ENCODE data around the gene MYL2. TPM values are rescaled to one million over a fixed set of nuclear protein-coding genes. Genes with fewer than 3 reads are reported as not detected.

The MYL2 gene
- total and polyA plus RNA-seq, 4 donors, result 0.22 TPM; not detected in 3

- WGBS, result 81% methylated on average over 7 of the region's 7 CpGs
- H3K4me1 ChIP-seq (ENCODE audit: control insufficient read depth in 4 of 4, insufficient read depth in 4 of 4, low read length in 3 of 4), result no peaks in the 10 kb centered on the region
Observed at GRCh38 chr12:110861729-110862128, 58.6 kb downstream of the MYL2 start.

More at GRCh38 chr12:110861729-110862128, 58.6 kb downstream of the MYL2 start:
- H3K9ac ChIP-seq (ENCODE audit: low read depth in 1 of 2, low read length in 2 of 2), result no peak overlapping the region
- H3K36me3 ChIP-seq (ENCODE audit: control insufficient read depth in 4 of 4, insufficient read depth in 3 of 4, low read depth in 1 of 4, low read length in 3 of 4), result no peaks in the 10 kb centered on the region
- no peak overlapping the region for H3K4me3 ChIP-seq (ENCODE audit: low read depth in 1 of 3, low read length in 3 of 3)
- TF ChIP-seq MAX (IDR thresholded peaks at IDR 0.05) (no peak), ZBTB33 (IDR thresholded peaks at IDR 0.05) (no peak), EGR1 (IDR thresholded peaks at IDR 0.05; ENCODE audit: low read depth in 2 of 2) (no peak), RAD21 (IDR thresholded peaks at IDR 0.05) (no peak), FOXA2 (IDR thresholded peaks at IDR 0.05) (no peak), TAF1 (conservative IDR thresholded peaks at IDR 0.05) (no peak), JUND (IDR thresholded peaks at IDR 0.05) (no peak), HNF4A (conservative IDR thresholded peaks at IDR 0.05) (no peak), NR2F2 (IDR thresholded peaks at IDR 0.05) (no peak), FOXA1 (IDR thresholded peaks at IDR 0.05) (no peak)
- no peak for DNase-seq (ENCODE audit: low spot score)
- H3K27me3 ChIP-seq (ENCODE audit: control insufficient read depth in 4 of 4, insufficient read depth in 4 of 4, low read length in 3 of 4), result no peaks in the 10 kb centered on the region
- H3K9me3 ChIP-seq (ENCODE audit: control insufficient read depth in 4 of 4, low read length in 3 of 4), result no peaks in the 10 kb centered on the region
- no peak overlapping the region for H3K27ac ChIP-seq (ENCODE audit: low read depth in 1 of 2, low read length in 2 of 2)

Other genes starting within 250 kb of the MYL2 start
- gene HVCN1, start 231.5 kb downstream of the MYL2 start, total RNA-seq, result 1 to 10 TPM; 2.6 to 5.4 TPM
- gene HVCN1, start 231.5 kb downstream of the MYL2 start, polyA plus RNA-seq, result 1 to 10 TPM; 1.8 to 2.3 TPM
- gene PPP1CC, start 177.7 kb downstream of the MYL2 start, total RNA-seq, result 10 to 100 TPM; 49.2 to 73.2 TPM
- gene PPP1CC, start 177.7 kb downstream of the MYL2 start, polyA plus RNA-seq, result 10 to 100 TPM; 22.1 to 22.8 TPM
- gene CCDC63, start 73.6 kb downstream of the MYL2 start, total RNA-seq, result not detected
- not detected for gene CCDC63, start 73.6 kb downstream of the MYL2 start, polyA plus RNA-seq
- gene CUX2, start 113.6 kb upstream of the MYL2 start, total RNA-seq, result 1 to 10 TPM; 1.1 to 7.7 TPM
- 1 to 10 TPM; 2.2 to 7.6 TPM for gene CUX2, start 113.6 kb upstream of the MYL2 start, polyA plus RNA-seq